ENCODE results near the gene GOLGA2. TPM values are rescaled to one million over a fixed set of nuclear protein-coding genes. Genes with fewer than 3 reads are reported as not detected.

GOLGA2 gene
- total RNA-seq, 1 experiment from 2014 or later, result 51.0 TPM

- Histone ChIP-seq H4K20me1 (ENCODE audit: control insufficient read depth, insufficient read depth, insufficient read length) (no peaks in the 10 kb centered on the region), H3K23me2 (ENCODE audit: insufficient read length, low read depth, low read length, poor library complexity, severe bottlenecking) (no peaks in the 10 kb centered on the region), H3K79me2 (ENCODE audit: insufficient read depth, low read length) (no peaks in the 10 kb centered on the region), H3K9me3 (ENCODE audit: control insufficient read depth, low read depth, low read length) (no peaks in the 10 kb centered on the region), H2BK20ac (ENCODE audit: low read depth, low read length, poor library complexity, severe bottlenecking) (no peak overlapping the region), H3K4me2 (ENCODE audit: insufficient read depth, insufficient read length, low read length) (no peak overlapping the region), H4K8ac (replicated peaks; ENCODE audit: insufficient read length, low read depth, low read length) (no peak overlapping the region), H3K4ac (ENCODE audit: low read depth, low read length) (no peak overlapping the region), H3K4me1 (ENCODE audit: insufficient read depth, low read length) (no peaks in the 10 kb centered on the region), H2AK5ac (ENCODE audit: insufficient read length, low read length) (no peak overlapping the region), H4K91ac (ENCODE audit: insufficient read length, low read depth, low read length) (no peak overlapping the region), H4K5ac (ENCODE audit: insufficient read length, low read depth, low read length) (no peak overlapping the region), H2BK5ac (ENCODE audit: insufficient read length, low read length) (no peak overlapping the region), H3K14ac (ENCODE audit: insufficient read depth, low read length) (no peak overlapping the region), H2AFZ (ENCODE audit: low read length) (no peak overlapping the region), H3T11ph (ENCODE audit: low read length) (no peak overlapping the region), H3K27ac (ENCODE audit: insufficient read length, low read depth, low read length) (no peak overlapping the region), H3K18ac (ENCODE audit: insufficient read length, low read depth, low read length) (no peak overlapping the region), H3K9ac (ENCODE audit: extremely low read depth, insufficient read length, low read length) (no peak overlapping the region), H3K23ac (ENCODE audit: insufficient read length, low read depth, low read length) (no peak overlapping the region), H2BK12ac (ENCODE audit: insufficient read length, low read depth, low read length) (no peak overlapping the region), H2BK120ac (ENCODE audit: low read depth, low read length, poor library complexity, severe bottlenecking) (no peak overlapping the region), H3K27me3 (ENCODE audit: insufficient read depth, low read length) (no peaks in the 10 kb centered on the region), H3K79me1 (ENCODE audit: insufficient read depth, low read depth, low read length, poor library complexity, severe bottlenecking) (no peaks in the 10 kb centered on the region), H3K56ac (ENCODE audit: insufficient read length, low read depth, low read length) (no peak overlapping the region), H2BK15ac (ENCODE audit: low read depth, low read length) (no peak overlapping the region)
- Mint-ChIP-seq H3K9me3 (no peaks in the 10 kb centered on the region), H3K27ac (peak overlapping the region in 1 of 3 experiments; percentile 56; a peak in 2 of 7 replicates), H3K4me3 (no peak overlapping the region), H3K36me3 (ENCODE audit: insufficient read depth in 1 of 3, low read depth in 3 of 3) (peaks cover 3 to 9% (median 7%) of the 10 kb centered on the region in 3 experiments; a peak in 4 of 7 replicates), H3K27me3 (ENCODE audit: low read depth) (no peaks in the 10 kb centered on the region), H3K4me1 (peaks cover 0 to 3% of the 10 kb centered on the region in 2 experiments; a peak in 1 of 4 replicates)
- DNase-seq, result no peak
- no peak for TF ChIP-seq CTCF (conservative IDR thresholded peaks at IDR 0.05)
- WGBS (ENCODE audit: extremely low coverage, insufficient read length, low lambda C conversion rate), result no CpG with 5 or more reads among the region's 12 CpGs
Observed at GRCh38 chr9:128211186-128211980, 64.4 kb downstream of the GOLGA2 start.
